DMS79 (cell line): ENCODE data around the gene LRP1-AS.

ENCODE experiments used
- DNase-seq: peaks from one replicate; lab custom pipeline; 2025; lab: John Stamatoyannopoulos, UW

The LRP1-AS gene

DNA sequence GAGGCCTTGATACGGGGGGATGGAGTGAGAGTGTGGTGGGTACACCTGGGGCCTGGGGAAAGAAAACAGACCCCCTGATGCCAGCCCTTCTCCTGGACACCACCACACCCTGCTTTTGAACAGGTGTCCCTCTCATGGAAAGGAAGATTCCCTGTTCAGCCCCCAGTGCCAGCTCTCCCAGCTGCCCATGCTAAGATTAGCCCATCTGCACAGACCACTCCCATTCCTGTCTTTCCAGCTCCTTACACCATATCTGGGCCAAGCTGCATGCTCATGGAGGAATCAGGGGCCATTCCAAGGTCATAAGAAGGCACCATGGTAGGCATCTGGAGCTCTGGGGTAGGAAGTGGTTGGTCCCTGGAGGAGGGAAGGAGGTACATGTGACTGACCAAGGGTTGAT, 48.9 kb downstream of the LRP1-AS start:
- no peak for DNase-seq

DNA sequence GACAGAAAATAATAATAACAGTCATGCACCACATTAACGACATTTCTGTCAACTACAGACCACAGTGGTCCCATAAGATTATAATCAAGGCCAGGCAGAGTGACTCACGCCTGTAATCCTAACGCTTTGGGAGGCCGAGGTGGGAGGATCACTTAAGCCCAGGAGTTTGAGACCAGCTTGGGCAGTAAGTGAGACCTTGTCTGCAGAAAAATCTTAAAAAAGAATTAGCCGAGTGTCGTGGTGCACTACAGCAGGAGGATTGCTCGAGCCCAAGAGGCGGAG, 49.9 kb downstream of the LRP1-AS start:
- no peak for DNase-seq

DNA sequence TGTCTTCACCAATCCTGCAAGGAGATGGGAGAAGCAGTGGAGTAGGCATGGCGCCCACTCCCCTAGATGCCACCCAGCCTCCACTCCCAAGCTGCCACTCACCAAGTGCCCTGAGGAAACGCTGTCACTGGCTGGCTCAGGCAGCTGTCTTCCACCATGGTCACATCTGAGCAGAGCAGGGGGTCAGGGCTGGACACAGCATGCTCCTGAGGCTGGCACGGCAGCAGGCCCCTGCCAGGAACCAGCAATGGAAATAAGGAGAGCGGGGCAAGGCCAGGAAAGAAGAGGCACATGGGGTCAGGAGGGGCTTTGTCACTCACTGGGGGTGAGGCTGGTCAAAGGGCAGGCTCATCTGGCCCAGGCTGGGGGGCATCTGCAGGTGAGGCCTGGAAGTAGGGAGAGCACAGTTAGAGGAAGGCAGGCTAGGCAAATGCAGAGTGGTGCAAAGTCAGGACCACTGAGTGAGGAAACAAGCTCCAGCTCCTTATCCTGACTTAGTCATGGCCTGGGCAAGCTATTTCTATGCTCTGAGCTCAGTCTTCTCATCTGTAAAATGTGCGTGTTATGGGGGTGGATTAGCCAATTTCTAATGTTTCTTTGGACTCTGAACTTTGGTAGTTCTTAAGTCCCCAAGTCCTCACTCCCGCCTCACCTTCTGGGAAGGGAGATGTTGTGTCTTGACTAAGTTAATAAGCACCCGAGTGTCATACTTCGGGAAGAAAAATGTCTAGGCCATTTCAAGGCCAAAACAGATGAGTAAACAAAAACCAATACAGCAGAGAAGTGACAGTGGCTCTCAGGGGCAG, 50.5 kb downstream of the LRP1-AS start:
- DNase-seq: no peak

DNA sequence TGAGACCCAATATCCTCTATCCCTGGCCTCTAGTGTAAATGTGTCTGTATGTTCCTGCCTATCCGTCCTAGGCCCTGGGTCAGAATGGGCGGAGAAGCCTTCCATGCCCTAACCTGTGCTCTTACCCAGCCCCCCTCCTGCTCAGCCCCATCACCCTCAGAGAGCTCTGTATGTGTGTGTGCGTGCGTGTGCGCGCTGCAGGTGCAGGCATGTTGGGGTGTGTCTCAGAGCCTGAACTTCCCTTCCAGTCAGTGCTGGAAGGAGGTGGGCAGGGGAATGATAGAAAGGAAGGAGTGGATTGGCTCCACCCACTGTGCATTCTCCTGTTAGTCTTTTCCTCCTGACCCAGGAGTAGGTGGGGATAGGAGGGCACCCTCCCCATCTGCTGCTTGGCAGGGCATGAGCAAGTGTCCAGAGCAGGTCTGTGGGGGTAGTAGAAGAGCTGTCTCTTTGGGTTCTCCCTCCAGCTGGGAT, 51.3 kb downstream of the LRP1-AS start:
- peak; percentile 25 for DNase-seq

DNA sequence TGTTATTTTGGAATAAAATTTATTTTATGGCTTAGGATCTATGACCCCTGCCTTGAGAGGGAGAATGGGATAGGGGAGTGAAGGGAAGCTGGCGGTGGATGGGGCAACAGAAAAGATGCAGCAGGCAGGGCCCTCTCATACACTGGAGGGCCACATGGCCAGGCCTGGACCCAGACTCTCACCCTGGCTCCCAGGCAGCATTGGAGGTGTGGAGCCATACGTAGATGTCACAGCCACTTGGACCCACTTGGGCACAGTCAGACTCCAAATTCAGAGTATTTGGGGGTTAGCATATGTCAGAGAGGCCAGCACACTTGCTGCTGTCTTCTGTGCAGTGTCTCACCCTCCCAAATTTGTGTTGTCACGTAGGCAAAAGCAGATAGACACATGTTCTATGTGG, 52.0 kb downstream of the LRP1-AS start:
- DNase-seq: no peak
